Cerebellar cortex (tissue), 1 donor: Measurements from ENCODE around the gene MALT1.

ENCODE experiments used
- DNase-seq: peaks from one replicate; pipeline ENCODE4 v3.0.0-alpha.2; 2015; ENCODE audit warnings: low spot score

MALT1 gene

GRCh38 chr18:58690259-58690658, 19.0 kb downstream of the MALT1 start:
- no peak for DNase-seq

GRCh38 chr18:58691256-58691655, 20.0 kb downstream of the MALT1 start:
- no peak for DNase-seq

- DNase-seq: no peak
Observed at GRCh38 chr18:58692422-58693185, 21.3 kb downstream of the MALT1 start.

GRCh38 chr18:58694221-58694620, 23.0 kb downstream of the MALT1 start:
- no peak for DNase-seq

- DNase-seq: no peak
Observed at GRCh38 chr18:58694720-58695468, 23.6 kb downstream of the MALT1 start.

GRCh38 chr18:58695772-58696171, 24.5 kb downstream of the MALT1 start:
- DNase-seq: no peak

GRCh38 chr18:58697146-58697545, 25.9 kb downstream of the MALT1 start:
- no peak for DNase-seq

- no peak for DNase-seq
Observed at GRCh38 chr18:58698701-58699193, 27.5 kb downstream of the MALT1 start.

GRCh38 chr18:58699551-58699950, 28.3 kb downstream of the MALT1 start:
- DNase-seq: no peak

- no peak for DNase-seq
Observed at GRCh38 chr18:58700209-58700608, 28.9 kb downstream of the MALT1 start.

GRCh38 chr18:58712930-58713329, 41.7 kb downstream of the MALT1 start:
- no peak for DNase-seq

- DNase-seq: no peak
Observed at GRCh38 chr18:58714259-58714658, 43.0 kb downstream of the MALT1 start.

- DNase-seq: no peak
Observed at GRCh38 chr18:58714821-58715220, 43.6 kb downstream of the MALT1 start.

- no peak for DNase-seq
Observed at GRCh38 chr18:58715540-58715939, 44.3 kb downstream of the MALT1 start.

- no peak for DNase-seq
Observed at GRCh38 chr18:58716060-58716756, 44.9 kb downstream of the MALT1 start.

- no peak for DNase-seq
Observed at GRCh38 chr18:58721566-58722239, 50.4 kb downstream of the MALT1 start.

GRCh38 chr18:58723810-58724602, 52.7 kb downstream of the MALT1 start:
- no peak for DNase-seq

GRCh38 chr18:58726671-58727070, 55.4 kb downstream of the MALT1 start:
- DNase-seq: no peak

GRCh38 chr18:58727776-58728500, 56.7 kb downstream of the MALT1 start:
- peak; percentile 15 for DNase-seq

GRCh38 chr18:58728719-58729118, 57.5 kb downstream of the MALT1 start:
- DNase-seq: no peak

- no peak for DNase-seq
Observed at GRCh38 chr18:58730618-58731017, 59.4 kb downstream of the MALT1 start.
